ENCODE measurements around the gene TREM1. TPM values are rescaled to one million over a fixed set of nuclear protein-coding genes. Genes with fewer than 3 reads are reported as not detected.

The TREM1 gene
- total RNA-seq = 0.13 TPM in 1 of 2 replicates, not detected in the other

GRCh38 chr6:41286544-41287346, at the start of gene TREM1:
TREM1 (minus strand) TSS chr6:41286682; CDS start chr6:41286655, 27 bp downstream.
- no peak for DNase-seq (ENCODE audit: low read depth in 2 of 2)

GRCh38 chr6:41335943-41336342, 49.5 kb upstream of the TREM1 start:
- DNase-seq (ENCODE audit: low read depth in 2 of 2) = no peak

GRCh38 chr6:41335296-41335695, 48.8 kb upstream of the TREM1 start, which contains the start of gene NCR2:
NCR2 (plus strand) TSS chr6:41335608; CDS start chr6:41335877, 269 bp downstream.
- no peak for DNase-seq (ENCODE audit: low read depth in 2 of 2)

- DNase-seq (ENCODE audit: low read depth in 2 of 2) = peak in 1 of 2 donors; percentile 17
These were observed 48.1 kb upstream of the TREM1 start for GRCh38 chr6:41334482-41335040.

- no peak for DNase-seq (ENCODE audit: low read depth in 2 of 2)
These were observed 46.6 kb upstream of the TREM1 start for GRCh38 chr6:41332842-41333736.

- no peak for DNase-seq (ENCODE audit: low read depth in 2 of 2)
These were observed 45.8 kb upstream of the TREM1 start for GRCh38 chr6:41332241-41332640.

- no peak for DNase-seq (ENCODE audit: low read depth in 2 of 2)
These were observed 45.1 kb upstream of the TREM1 start for GRCh38 chr6:41331401-41332150.

GRCh38 chr6:41327177-41327576, 40.7 kb upstream of the TREM1 start:
- no peak for DNase-seq (ENCODE audit: low read depth in 2 of 2)

- DNase-seq (ENCODE audit: low read depth in 2 of 2) = no peak
These were observed 39.6 kb upstream of the TREM1 start for GRCh38 chr6:41326092-41326491.

GRCh38 chr6:41325446-41326066, 39.1 kb upstream of the TREM1 start:
- DNase-seq (ENCODE audit: low read depth in 2 of 2) = no peak

- DNase-seq (ENCODE audit: low read depth in 2 of 2) = no peak
These were observed 34.7 kb upstream of the TREM1 start for GRCh38 chr6:41321183-41321582.

- DNase-seq (ENCODE audit: low read depth in 2 of 2) = peak; percentile 40 to 81
These were observed 32.4 kb upstream of the TREM1 start for GRCh38 chr6:41318654-41319565.

- DNase-seq (ENCODE audit: low read depth in 2 of 2) = no peak
These were observed 31.8 kb upstream of the TREM1 start for GRCh38 chr6:41318261-41318653.

GRCh38 chr6:41315943-41316620, 29.6 kb upstream of the TREM1 start:
- no peak for DNase-seq (ENCODE audit: low read depth in 2 of 2)

GRCh38 chr6:41315203-41315602, 28.7 kb upstream of the TREM1 start:
- no peak for DNase-seq (ENCODE audit: low read depth in 2 of 2)

- peak; percentile 57 to 68 for DNase-seq (ENCODE audit: low read depth in 2 of 2)
These were observed 19.8 kb upstream of the TREM1 start for GRCh38 chr6:41306187-41306854.

GRCh38 chr6:41302638-41303037, 16.2 kb upstream of the TREM1 start:
- DNase-seq (ENCODE audit: low read depth in 2 of 2) = no peak

GRCh38 chr6:41298785-41299502, 12.5 kb upstream of the TREM1 start:
- no peak for DNase-seq (ENCODE audit: low read depth in 2 of 2)
